Measurements from ENCODE around the gene OR52E8. TPM values are rescaled to one million over a fixed set of nuclear protein-coding genes. Genes with fewer than 3 reads are reported as not detected.
A peak's percentile ranks its signal among the peaks of the same experiment; 100 is the strongest.

The OR52E8 gene
- total and polyA plus RNA-seq, 9 of the 15 experiments (the other 6 are each of a cell fraction or from before 2014, with no cell fraction given) = not detected

- TF ChIP-seq, protein P1, sequence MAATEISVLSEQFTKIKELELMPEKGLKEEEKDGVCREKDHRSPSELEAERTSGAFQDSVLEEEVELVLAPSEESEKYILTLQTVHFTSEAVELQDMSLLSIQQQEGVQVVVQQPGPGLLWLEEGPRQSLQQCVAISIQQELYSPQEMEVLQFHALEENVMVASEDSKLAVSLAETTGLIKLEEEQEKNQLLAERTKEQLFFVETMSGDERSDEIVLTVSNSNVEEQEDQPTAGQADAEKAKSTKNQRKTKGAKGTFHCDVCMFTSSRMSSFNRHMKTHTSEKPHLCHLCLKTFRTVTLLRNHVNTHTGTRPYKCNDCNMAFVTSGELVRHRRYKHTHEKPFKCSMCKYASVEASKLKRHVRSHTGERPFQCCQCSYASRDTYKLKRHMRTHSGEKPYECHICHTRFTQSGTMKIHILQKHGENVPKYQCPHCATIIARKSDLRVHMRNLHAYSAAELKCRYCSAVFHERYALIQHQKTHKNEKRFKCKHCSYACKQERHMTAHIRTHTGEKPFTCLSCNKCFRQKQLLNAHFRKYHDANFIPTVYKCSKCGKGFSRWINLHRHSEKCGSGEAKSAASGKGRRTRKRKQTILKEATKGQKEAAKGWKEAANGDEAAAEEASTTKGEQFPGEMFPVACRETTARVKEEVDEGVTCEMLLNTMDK (IDR thresholded peaks at IDR 0.05; ENCODE audit: borderline replicate concordance, insufficient read depth, low read depth, low read length, poor library complexity, severe bottlenecking) = no peak
- TF ChIP-seq FOXJ3 (CRISPR knock-in tag; IDR thresholded peaks at IDR 0.05) (no peak), CBX2 (IDR thresholded peaks at IDR 0.05; ENCODE audit: insufficient read depth, low read length, poor library complexity, severe bottlenecking) (no peak), TCF3 (CRISPR knock-in tag; IDR thresholded peaks at IDR 0.05) (peak; percentile 26; the same call in 1 of the 2 replicates), NCOA2 (IDR thresholded peaks at IDR 0.05; ENCODE audit: partially characterized antibody in 2 of 2) (no peak), CEBPB (tag; IDR thresholded peaks at IDR 0.05) (no peak), SRSF3 (IDR thresholded peaks at IDR 0.05; ENCODE audit: insufficient read depth, low read length) (no peak), RBM25 (IDR thresholded peaks at IDR 0.05; ENCODE audit: low read depth, low read length, severe bottlenecking) (no peak), NELFE (IDR thresholded peaks at IDR 0.05; ENCODE audit: insufficient read depth, insufficient read length) (no peak), TCF7L2 (IDR thresholded peaks at IDR 0.05; ENCODE audit: low read depth, low read length) (no peak), TFAP4 (CRISPR knock-in tag; IDR thresholded peaks at IDR 0.05; ENCODE audit: borderline replicate concordance) (no peak), SUPT5H (IDR thresholded peaks at IDR 0.05) (no peak), ZNF197 (CRISPR knock-in tag; IDR thresholded peaks at IDR 0.05; ENCODE audit: low read depth) (no peak), ZNF12 (CRISPR knock-in tag; IDR thresholded peaks at IDR 0.05) (no peak)
- TF ChIP-seq, protein P2, sequence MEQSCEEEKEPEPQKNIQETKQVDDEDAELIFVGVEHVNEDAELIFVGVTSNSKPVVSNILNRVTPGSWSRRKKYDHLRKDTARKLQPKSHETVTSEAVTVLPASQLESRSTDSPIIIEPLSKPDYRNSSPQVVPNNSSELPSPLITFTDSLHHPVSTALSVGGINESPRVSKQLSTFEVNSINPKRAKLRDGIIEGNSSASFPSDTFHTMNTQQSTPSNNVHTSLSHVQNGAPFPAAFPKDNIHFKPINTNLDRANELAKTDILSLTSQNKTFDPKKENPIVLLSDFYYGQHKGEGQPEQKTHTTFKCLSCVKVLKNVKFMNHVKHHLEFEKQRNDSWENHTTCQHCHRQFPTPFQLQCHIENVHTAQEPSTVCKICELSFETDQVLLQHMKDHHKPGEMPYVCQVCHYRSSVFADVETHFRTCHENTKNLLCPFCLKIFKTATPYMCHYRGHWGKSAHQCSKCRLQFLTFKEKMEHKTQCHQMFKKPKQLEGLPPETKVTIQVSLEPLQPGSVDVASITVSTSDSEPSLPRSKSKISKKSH (CRISPR knock-in tag; IDR thresholded peaks at IDR 0.05) = no peak
- TF ChIP-seq, protein P3, sequence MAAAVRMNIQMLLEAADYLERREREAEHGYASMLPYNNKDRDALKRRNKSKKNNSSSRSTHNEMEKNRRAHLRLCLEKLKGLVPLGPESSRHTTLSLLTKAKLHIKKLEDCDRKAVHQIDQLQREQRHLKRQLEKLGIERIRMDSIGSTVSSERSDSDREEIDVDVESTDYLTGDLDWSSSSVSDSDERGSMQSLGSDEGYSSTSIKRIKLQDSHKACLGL (CRISPR knock-in tag; IDR thresholded peaks at IDR 0.05; ENCODE audit: borderline replicate concordance, poor library complexity, severe bottlenecking) = no peak
- TF ChIP-seq, protein P4, sequence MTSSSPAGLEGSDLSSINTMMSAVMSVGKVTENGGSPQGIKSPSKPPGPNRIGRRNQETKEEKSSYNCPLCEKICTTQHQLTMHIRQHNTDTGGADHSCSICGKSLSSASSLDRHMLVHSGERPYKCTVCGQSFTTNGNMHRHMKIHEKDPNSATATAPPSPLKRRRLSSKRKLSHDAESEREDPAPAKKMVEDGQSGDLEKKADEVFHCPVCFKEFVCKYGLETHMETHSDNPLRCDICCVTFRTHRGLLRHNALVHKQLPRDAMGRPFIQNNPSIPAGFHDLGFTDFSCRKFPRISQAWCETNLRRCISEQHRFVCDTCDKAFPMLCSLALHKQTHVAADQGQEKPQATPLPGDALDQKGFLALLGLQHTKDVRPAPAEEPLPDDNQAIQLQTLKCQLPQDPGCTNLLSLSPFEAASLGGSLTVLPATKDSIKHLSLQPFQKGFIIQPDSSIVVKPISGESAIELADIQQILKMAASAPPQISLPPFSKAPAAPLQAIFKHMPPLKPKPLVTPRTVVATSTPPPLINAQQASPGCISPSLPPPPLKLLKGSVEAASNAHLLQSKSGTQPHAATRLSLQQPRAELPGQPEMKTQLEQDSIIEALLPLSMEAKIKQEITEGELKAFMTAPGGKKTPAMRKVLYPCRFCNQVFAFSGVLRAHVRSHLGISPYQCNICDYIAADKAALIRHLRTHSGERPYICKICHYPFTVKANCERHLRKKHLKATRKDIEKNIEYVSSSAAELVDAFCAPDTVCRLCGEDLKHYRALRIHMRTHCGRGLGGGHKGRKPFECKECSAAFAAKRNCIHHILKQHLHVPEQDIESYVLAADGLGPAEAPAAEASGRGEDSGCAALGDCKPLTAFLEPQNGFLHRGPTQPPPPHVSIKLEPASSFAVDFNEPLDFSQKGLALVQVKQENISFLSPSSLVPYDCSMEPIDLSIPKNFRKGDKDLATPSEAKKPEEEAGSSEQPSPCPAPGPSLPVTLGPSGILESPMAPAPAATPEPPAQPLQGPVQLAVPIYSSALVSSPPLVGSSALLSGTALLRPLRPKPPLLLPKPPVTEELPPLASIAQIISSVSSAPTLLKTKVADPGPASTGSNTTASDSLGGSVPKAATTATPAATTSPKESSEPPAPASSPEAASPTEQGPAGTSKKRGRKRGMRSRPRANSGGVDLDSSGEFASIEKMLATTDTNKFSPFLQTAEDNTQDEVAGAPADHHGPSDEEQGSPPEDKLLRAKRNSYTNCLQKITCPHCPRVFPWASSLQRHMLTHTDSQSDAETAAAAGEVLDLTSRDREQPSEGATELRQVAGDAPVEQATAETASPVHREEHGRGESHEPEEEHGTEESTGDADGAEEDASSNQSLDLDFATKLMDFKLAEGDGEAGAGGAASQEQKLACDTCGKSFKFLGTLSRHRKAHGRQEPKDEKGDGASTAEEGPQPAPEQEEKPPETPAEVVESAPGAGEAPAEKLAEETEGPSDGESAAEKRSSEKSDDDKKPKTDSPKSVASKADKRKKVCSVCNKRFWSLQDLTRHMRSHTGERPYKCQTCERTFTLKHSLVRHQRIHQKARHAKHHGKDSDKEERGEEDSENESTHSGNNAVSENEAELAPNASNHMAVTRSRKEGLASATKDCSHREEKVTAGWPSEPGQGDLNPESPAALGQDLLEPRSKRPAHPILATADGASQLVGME (CRISPR knock-in tag; IDR thresholded peaks at IDR 0.05) = no peak
These were observed 10.8 kb downstream of the OR52E8 start (continued) for GRCh38 chr11:5846701-5847100.
